ENCODE results near the gene GTF2F2. TPM values are rescaled to one million over a fixed set of nuclear protein-coding genes. Genes with fewer than 3 reads are reported as not detected.

GTF2F2 gene
- total RNA-seq, 1 donor from 2014 or later, result 18.9 TPM

DNA sequence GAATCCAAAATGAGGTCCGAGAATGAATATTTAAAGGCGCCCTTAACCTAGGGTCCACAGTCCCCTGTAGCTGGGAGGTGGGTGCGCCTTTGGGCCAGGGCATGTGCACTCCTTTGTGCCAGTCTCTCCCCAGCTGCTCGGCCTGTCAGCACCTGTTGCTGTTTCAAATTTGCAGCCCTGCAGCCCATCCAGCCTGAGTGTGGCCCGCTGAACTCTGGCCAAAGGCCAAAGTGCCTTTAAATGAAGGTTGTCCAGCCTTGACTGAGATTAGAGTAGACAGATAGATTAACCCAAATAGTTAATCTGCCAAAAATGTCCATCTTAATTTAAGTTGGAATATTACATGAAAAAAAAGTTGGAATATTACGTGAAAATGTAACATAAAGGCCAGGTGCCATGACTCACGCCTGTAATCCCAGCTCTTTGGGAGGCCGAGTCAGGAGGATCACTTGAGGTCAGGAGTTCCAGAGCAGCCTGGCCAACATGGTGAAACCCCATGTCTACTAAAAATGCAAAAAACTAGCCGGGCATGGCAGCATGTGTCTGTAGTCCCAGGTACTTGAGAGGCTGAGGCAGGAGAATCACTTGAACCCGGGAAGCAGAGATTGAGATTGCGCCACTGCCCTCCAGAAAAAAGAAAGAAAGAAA is 195.3 kb downstream of the GTF2F2 start:
- intact Hi-C loops (cut with DNase I), result no loop called here
- TF ChIP-seq, protein P1, sequence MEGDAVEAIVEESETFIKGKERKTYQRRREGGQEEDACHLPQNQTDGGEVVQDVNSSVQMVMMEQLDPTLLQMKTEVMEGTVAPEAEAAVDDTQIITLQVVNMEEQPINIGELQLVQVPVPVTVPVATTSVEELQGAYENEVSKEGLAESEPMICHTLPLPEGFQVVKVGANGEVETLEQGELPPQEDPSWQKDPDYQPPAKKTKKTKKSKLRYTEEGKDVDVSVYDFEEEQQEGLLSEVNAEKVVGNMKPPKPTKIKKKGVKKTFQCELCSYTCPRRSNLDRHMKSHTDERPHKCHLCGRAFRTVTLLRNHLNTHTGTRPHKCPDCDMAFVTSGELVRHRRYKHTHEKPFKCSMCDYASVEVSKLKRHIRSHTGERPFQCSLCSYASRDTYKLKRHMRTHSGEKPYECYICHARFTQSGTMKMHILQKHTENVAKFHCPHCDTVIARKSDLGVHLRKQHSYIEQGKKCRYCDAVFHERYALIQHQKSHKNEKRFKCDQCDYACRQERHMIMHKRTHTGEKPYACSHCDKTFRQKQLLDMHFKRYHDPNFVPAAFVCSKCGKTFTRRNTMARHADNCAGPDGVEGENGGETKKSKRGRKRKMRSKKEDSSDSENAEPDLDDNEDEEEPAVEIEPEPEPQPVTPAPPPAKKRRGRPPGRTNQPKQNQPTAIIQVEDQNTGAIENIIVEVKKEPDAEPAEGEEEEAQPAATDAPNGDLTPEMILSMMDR (IDR thresholded peaks at IDR 0.05), result no peak
- TF ChIP-seq POLR2A (IDR thresholded peaks at IDR 0.05) (no peak), POLR2AphosphoS5 (IDR thresholded peaks at IDR 0.05; ENCODE audit: insufficient read depth in 1 of 2, low read depth in 1 of 2) (no peak)

DNA sequence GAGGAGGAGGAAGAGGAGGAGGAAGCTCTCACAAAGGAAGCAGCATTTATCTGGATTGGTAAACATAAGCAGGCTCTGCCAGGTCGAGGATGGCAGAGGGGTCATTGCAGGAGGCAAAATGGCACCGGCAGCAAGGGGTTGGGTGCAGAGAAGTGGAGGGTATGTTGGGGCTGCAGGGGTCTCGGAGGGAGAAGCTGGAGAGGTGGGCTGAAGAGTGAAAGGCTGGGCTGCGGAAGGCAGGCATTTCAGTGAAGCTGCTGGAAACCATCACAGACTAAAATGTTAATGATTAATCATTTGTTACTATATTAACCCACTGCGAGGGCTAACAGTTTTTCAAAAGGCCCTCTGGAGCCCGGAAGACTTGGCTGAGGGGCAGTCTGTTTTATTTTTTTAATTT is 196.0 kb downstream of the GTF2F2 start:
- H3K4me3 ChIP-seq, result no peak overlapping the region
- H3K27me3 ChIP-seq, result no peaks in the 10 kb centered on the region
- intact Hi-C loops (cut with DNase I), result no loop called here
- no peak overlapping the region for H3K27ac ChIP-seq
- no peaks in the 10 kb centered on the region for H3K36me3 ChIP-seq
- DNase-seq (ENCODE audit: extremely low spot score in 2 of 2), result no peak
- TF ChIP-seq, protein P1 (IDR thresholded peaks at IDR 0.05), result no peak
- TF ChIP-seq POLR2AphosphoS5 (IDR thresholded peaks at IDR 0.05; ENCODE audit: insufficient read depth in 1 of 2, low read depth in 1 of 2), result no peak
- TF ChIP-seq POLR2A (IDR thresholded peaks at IDR 0.05), result no peak
- H3K9me3 ChIP-seq, result no peaks in the 10 kb centered on the region
- peaks cover 6% of the 10 kb centered on the region for H3K4me1 ChIP-seq

More for the DNA sequence above, 195.3 kb downstream of the GTF2F2 start:
- no peak overlapping the region for H3K27ac ChIP-seq
- no peak for DNase-seq (ENCODE audit: extremely low spot score in 2 of 2)
- H3K36me3 ChIP-seq, result no peaks in the 10 kb centered on the region
- no peak overlapping the region for H3K4me3 ChIP-seq
- H3K4me1 ChIP-seq, result peaks cover 13% of the 10 kb centered on the region
- H3K27me3 ChIP-seq, result no peaks in the 10 kb centered on the region
- H3K9me3 ChIP-seq, result no peaks in the 10 kb centered on the region

DNA sequence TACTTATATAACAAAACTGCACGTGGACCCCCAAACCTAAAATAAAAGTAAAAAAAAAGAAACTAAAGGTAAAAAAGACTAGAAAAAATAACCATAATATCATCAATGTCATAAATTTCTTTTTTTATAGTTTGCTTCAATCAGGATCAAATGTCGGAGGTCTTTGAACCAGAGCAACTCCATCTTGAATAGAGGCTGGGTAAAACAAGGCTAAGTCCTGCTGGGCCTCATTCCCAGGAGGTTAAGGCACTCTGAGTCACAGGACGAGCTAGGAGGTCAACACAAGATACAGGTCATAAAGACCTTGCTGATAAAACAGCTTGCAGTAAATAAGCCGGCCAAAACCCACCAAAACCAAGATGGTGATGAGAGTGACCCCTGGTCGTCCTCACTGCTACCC is 196.7 kb downstream of the GTF2F2 start:
- no peaks in the 10 kb centered on the region for H3K9me3 ChIP-seq
- H3K27ac ChIP-seq, result no peak overlapping the region
- no peaks in the 10 kb centered on the region for H3K4me1 ChIP-seq
- H3K27me3 ChIP-seq, result no peaks in the 10 kb centered on the region
- intact Hi-C loops (cut with DNase I), result no loop called here
- no peaks in the 10 kb centered on the region for H3K36me3 ChIP-seq
- H3K4me3 ChIP-seq, result no peak overlapping the region
- TF ChIP-seq, protein P1 (IDR thresholded peaks at IDR 0.05), result no peak
- TF ChIP-seq POLR2A (IDR thresholded peaks at IDR 0.05) (no peak), POLR2AphosphoS5 (IDR thresholded peaks at IDR 0.05; ENCODE audit: insufficient read depth in 1 of 2, low read depth in 1 of 2) (no peak)
- no peak for DNase-seq (ENCODE audit: extremely low spot score in 2 of 2)

DNA sequence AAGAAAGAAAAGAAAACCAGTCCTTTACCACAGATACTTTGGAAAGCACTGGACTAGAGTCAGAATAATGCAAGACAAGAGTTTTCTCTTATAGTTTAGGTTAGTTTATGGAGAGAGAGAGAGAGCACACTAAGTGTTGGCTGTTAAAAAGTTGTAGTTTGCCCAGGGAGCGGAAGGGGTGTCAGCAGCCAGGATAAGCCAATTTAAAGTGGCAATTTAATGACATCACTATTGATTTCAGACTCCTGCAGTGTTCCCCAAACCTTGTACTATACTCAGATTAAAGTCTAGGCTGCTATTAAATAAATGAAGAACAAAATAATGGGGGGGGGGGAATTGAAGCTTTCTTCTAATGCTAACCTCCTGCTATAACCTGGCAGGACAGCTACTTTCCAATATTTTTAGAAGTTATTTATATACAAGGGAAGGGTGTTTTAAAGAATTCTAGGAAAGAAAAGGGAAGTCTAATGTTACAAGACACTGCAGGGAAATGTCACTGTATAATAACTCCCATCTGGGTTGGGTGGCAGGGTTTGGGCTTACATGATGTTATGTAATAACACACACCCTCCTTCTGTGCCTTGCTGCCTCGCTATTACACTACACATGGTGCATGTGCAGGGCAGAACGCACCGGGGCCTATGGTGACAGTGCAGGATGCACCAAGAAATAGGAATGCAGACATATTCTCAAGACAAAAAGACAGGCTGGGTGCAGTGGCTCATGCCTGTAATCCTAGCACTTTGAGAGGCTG is 200.7 kb downstream of the GTF2F2 start:
- TF ChIP-seq, protein P1 (IDR thresholded peaks at IDR 0.05), result no peak
- TF ChIP-seq POLR2A (IDR thresholded peaks at IDR 0.05), result no peak
- no peak for TF ChIP-seq POLR2AphosphoS5 (IDR thresholded peaks at IDR 0.05; ENCODE audit: insufficient read depth in 1 of 2, low read depth in 1 of 2)
- Histone ChIP-seq H3K9me3 (no peaks in the 10 kb centered on the region), H3K4me1 (peaks cover 10% of the 10 kb centered on the region), H3K36me3 (no peaks in the 10 kb centered on the region), H3K27me3 (no peaks in the 10 kb centered on the region), H3K27ac (no peak overlapping the region), H3K4me3 (no peak overlapping the region)
- no peak for DNase-seq (ENCODE audit: extremely low spot score in 2 of 2)
- intact Hi-C loops (cut with DNase I), result no loop called here

DNA sequence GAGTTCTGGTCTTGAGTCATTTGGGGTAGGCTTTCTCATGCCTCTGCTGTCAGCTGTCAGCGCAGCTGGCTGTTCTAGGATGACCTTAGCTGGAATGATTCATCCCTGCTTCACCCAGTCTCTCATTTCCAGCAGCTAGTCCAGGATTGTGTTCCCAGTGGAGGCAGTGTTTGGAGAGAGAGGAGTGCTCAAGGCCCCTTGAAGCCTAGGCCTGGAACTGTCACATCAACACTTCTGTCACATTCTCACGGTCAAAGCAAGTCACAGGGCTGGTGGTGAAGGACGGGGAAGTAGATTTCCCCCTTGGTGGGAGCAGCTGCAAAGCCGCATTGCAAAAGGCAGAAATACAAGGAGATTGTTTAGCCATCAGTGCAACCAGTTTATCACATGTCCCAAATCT is 205.5 kb downstream of the GTF2F2 start:
- no peaks in the 10 kb centered on the region for H3K36me3 ChIP-seq
- no peaks in the 10 kb centered on the region for H3K27me3 ChIP-seq
- no peaks in the 10 kb centered on the region for H3K9me3 ChIP-seq
- DNase-seq (ENCODE audit: extremely low spot score in 2 of 2), result no peak
- no peak overlapping the region for H3K4me3 ChIP-seq
- peak overlapping the region; percentile 63 for H3K27ac ChIP-seq
- TF ChIP-seq, protein P1 (IDR thresholded peaks at IDR 0.05), result no peak
- TF ChIP-seq POLR2A (IDR thresholded peaks at IDR 0.05) (no peak), POLR2AphosphoS5 (IDR thresholded peaks at IDR 0.05; ENCODE audit: insufficient read depth in 1 of 2, low read depth in 1 of 2) (no peak)
- intact Hi-C loops (cut with DNase I), result no loop called here
- peaks cover 24% of the 10 kb centered on the region for H3K4me1 ChIP-seq
